HK-2 (cell line): Measurements from ENCODE around the gene TAF8.

Source experiments
- DNase-seq: peaks from one replicate; pipeline ENCODE4 v3.0.0-alpha.2; 2018; ENCODE audit not compliant: unreplicated experiment

TAF8 gene

DNA sequence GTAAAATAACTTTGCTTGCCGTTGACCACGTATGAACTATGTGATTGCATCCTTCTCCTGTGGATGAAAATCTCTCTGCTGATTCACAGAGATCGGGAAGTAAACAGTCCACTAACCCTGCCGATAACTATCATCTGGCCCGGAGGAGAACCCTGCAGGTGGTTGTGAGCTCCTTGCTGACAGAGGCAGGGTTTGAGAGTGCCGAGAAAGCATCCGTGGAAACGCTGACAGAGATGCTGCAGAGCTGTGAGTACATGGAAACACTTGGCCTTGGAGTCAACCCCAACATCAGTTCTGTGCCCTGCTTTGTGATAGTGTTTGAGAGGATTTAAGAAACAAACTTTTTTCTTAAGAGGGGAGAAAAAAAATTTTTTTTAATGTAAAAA is 937 bp downstream of the TAF8 start:
- DNase-seq, result no peak

- DNase-seq, result no peak
Observed at GRCh38 chr6:42053601-42054000, 3.3 kb downstream of the TAF8 start.

DNA sequence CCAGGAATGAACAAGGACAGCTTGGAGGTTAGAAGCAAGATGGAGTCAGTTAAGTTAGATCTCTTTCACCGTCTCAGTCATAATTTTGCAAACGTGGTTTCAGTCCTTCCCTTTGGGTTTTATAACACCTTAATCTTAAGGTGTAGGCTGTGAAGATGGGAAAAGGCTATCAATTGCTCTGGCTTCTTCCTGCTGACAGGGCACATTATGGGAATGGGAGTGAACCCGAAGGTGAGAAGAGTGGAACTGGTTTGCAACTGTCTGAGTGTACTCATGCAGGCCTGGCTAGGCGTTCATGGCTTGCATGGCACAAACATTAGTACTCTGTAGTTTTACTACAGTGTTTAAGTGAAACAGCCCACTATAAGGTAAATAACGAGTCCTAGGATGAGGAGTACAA is 9.4 kb downstream of the TAF8 start:
- no peak for DNase-seq

DNA sequence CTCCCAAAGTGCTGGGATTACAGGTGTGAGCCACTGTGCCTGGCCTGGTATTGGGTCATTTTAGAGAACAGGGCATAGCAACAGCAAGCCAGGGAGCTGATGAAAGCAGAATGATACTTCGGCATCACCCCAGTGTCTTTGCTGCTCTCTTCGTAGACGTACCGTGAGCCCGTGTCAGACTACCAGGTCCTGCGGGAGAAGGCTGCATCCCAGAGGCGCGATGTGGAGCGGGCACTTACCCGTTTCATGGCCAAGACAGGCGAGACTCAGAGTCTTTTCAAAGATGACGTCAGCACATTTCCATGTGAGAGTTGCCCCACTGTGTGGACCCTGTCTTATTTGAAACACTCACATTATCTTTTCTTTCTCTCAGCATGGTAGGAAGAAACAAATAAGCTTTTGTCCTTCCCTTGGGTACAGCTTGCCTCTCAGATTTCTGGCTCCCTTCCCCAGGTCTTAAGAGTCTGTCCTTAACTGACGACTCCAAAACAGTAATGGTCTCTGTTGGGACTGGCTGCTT is 15.9 kb downstream of the TAF8 start:
- no peak for DNase-seq

DNA sequence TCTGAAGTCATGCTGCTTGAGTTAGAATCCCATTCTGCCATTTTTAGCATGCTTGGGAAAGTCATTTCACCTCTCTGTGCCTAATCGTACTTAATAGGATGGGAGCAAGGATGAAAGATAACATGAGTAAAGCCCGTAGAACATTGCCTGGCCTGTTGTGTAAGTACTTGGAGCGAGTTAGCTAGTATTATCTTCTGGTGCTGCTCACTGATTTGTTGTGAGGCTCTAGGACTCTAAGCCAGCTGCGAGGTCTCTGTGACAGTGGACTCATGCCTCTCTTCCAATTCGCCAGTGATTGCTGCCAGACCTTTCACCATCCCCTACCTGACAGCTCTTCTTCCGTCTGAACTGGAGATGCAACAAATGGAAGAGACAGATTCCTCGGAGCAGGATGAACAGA is 17.8 kb downstream of the TAF8 start:
- DNase-seq, result no peak

DNA sequence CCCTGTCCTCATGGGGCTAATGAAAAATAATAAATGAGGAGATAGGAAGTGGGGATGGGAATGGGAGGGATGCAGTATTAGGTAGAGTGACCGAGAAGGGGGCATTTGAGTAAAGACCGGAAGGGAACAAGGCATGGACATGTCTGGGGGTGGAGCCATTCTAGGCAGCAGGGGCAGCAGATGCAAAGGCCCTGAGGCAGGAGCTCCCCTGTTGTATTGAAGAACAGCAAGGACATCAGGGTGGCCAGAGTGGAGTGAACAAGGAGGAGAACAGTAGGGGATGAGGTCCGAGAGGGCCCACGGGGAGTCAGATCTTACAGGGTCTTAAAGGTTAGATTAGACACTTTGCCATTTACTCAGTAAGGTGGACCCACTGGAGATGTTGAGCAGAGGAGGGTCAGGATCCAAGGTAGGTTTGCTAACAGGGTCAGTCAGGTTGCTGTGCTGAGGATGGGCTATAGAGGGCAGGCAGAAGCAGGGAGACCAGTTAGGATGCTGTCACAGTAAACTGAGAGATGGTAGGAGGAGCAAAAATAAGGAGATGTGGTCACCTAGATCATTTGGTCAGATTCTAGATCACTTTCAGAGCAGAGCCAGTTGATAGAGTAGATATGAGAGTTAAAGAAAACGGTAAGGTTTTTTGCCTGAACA is 18.7 kb downstream of the TAF8 start:
- no peak for DNase-seq

DNA sequence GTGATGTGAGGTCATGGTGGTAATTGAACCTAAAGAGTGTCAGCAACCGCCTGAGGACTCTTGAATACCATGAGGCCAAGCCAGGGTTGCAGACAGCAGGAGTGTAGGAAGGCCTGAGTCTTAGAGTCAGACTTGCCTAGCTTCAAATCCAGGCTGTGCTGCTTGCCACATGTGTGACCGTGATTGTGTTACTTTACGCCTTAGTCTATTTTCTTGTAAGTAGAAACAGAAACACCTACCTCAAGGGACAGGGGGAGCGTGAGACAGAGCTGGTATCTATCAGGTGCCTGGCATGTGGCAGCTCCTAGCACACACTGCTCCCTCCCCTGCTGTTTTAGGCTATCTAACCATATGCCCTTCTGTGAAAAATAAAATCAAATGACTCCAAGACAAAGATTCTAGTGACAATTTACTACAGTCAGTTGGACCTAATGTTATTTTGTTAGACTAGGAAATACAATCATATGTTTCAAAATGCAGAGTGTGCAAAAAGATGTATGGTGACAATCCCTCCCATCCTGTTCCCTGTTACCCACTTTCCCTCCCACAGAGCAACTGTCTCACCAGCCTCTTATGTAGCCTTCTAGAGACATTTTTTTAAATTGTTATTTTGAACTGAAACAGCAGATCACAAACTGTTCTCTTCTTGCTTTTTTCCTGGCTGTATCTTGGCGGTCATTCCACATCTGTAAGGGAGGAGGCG is 21.7 kb downstream of the TAF8 start:
- no peak for DNase-seq

- no peak for DNase-seq
Observed at GRCh38 chr6:42073287-42073686, 23.0 kb downstream of the TAF8 start.

DNA sequence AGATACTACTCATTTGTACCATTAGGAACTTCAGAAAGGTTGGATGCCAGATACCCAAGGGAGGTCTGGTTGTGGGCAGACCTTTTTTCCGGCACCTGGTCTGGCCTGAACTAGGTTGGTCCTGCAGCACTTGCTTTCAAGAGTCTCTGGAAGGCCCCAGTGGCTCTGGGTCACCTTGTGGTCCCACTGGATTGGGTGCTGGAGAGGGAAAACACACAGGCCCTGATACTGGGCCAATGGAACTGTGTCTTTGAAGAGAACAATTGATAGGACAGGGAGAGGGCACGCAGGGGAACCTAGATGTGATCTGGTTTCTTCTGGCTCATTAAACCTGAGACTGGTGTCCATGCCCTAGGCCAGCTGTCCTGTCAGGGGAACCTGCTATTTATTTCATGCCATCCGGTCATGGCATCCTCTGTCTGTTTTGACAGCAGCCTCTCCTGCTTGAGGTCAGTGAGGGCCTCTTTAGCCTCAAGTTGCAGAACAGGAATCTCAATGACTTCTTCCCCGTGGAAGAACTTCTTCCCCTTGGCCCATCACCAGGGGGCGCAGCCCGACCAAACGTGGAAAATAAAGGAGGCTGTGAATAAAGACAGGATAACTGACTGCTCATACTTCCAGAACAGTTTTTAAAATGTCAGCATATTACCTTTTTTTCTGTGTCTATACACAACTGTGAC is 25.0 kb downstream of the TAF8 start:
- DNase-seq, result peak; percentile 79

DNA sequence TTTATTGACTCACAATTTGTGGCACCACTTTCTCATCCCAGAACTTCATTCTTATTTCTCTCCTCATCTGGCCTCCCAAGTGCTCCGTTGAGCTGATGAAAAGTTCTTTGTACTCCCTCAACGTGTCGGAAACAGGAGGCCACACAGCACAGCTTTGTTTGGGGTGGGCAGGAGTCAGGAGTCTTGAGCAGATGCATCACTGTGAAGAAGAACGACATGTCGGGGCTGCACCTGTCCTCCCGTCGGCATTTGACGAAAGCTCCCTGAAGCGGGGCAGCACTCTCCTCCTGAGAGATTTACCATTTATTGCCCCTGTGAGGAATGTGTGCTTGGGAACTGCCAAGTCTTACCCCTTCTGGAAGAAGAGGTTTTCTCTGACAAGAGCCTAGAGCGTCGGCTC is 28.1 kb downstream of the TAF8 start:
- no peak for DNase-seq

DNA sequence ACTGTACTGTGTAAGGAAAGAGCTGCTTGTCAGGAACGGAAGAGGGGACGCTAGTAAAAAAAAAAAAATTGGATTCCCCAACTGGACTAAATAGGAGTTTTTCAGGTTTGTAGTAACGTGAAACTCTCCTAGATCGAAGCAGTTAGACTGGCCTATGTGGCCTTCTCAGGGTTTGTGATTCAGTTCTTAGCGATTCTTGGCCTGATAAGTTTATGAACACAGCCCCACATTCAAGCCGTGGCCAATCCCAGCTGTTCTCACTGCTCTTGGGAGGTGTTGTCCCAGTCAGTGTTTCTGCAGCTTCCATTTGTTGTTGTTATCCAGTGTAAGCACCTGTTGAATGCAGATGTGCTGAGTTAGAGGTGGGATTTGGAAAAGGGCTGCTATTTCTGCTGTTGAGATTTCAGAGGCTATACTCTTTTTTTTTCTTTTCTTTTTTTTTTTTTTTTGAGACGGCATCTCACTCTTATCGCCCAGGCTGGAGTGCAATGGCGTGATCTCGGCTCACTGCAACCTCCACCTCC is 29.7 kb downstream of the TAF8 start:
- no peak for DNase-seq

DNA sequence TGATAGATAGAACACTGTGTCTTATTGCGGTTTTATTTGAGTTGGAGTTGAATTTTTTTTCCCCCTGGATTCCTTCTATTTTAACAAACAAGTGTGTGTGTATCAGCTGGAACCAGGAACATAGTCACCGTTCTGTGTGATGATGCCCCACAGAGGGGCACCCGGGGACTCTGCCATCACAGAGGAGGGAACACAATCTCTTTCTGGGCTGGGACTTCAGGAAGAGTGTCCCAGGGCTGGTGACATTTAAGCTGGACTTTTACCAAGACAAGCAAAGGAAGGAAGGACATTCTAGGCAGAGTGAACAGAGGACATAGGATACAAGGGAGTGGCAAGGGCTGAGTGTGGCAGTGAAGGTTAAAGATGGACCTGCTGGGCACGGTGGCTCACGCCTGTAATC is 33.2 kb downstream of the TAF8 start:
- DNase-seq, result no peak

GRCh38 chr6:42084889-42085288 is 34.6 kb downstream of the TAF8 start:
- no peak for DNase-seq

DNA sequence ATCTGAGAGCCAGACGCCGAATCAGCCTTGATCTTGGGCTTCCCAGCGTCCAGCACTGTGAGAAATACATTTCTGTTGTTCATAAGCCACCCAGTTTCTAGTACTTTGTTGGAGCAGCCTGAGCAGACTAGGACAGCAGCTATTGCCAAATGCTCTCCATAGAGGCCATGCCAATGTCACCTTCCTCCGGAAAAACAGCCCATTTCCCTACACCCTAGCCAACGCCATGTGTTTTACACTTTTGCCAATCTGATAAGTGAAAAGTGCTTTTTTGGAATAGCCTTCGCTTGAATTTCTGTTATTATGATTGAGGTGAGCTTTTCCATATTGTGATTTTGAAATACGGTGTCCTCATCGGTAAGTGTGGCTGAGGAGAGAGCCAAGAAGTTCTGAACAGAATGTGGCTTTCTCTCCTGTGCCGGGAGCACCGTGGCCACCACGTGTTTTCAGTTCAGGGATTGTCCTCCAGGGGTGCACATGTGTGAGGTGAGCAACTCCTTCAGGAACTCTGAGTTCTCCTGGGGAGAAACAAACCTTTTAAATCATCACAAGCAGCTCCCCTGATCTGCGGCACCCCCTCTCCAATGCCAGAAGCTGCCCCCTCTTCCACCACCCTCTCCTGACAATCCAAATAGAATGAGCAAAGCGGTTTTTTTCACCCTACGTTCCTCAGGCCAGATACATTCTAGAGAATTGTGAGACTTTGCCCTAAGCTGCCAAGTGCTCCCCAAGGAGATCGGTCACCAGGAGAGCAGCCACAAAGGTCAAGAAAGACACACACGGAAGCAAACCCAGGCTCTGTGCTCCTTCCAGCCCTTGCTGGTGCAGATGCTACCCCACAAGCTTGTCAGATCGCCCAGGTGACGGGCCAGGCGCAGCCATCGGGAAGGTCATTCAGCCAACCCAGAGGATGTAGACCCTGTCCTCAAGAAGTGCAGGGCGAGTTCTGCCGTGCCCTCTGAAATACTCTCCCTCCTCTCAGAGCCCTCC is 36.0 kb downstream of the TAF8 start:
- no peak for DNase-seq

GRCh38 chr6:42088101-42088591 is 37.8 kb downstream of the TAF8 start:
- DNase-seq, result peak; percentile 77

- no peak for DNase-seq
Observed at GRCh38 chr6:42090819-42091717, 40.7 kb downstream of the TAF8 start.

GRCh38 chr6:42091718-42092023 is 41.3 kb downstream of the TAF8 start:
- peak; percentile 42 for DNase-seq

DNA sequence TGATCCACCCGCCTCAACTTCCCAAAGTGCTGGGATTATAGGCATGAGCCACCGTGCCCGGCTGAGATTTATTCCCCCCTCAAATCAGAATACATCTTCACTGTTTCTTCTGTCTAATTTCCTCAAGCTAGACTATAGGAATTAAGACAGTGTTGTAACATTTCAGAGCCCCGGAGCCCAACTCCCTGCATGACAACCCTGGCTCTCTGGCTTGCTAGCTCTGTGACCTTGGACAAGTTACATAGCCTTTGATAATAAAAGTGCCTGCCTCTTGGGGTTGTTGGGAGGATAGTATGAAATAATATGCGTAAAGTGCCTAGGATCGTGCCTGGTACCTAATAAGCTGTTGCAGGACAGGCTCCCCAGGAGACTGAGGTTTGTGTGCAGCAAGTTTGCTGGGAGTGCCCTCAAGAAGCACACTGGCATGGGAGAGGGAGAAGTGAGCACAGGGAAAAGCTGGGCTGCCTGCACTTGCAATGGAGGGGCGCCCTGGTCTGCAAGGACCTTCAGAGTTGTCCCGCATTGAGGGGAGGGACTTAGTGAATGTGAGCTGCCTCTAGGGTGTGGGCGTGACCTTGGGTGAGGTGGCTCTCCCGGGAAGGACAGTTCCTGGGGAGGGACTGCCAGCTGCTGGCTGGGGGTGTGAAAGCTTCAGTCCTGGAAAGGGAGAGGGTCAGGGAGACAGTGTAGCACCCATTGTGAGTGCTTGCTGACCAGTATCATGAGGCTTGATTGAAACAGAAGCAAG is 43.4 kb downstream of the TAF8 start:
- no peak for DNase-seq

- DNase-seq, result no peak
Observed at GRCh38 chr6:42095094-42095493, 44.8 kb downstream of the TAF8 start.
